ENCODE measurements around the gene YWHAQ. TPM values are rescaled to one million over a fixed set of nuclear protein-coding genes. Genes with fewer than 3 reads are reported as not detected.
"Not testable (repeated sequence)": the region's sequence is repeated elsewhere in the genome, so short reads cannot be mapped to it uniquely, and the experiment has no call there.

The YWHAQ gene
- total RNA-seq, 1 experiment from 2014 or later = 378 TPM

- H3K4me3 ChIP-seq (ENCODE audit: insufficient read depth, low read depth, low read length) = no peak overlapping the region
- no peak for DNase-seq
- H3K36me3 ChIP-seq (replicated peaks; ENCODE audit: control insufficient read depth, insufficient read depth, low read length) = no peaks in the 10 kb centered on the region
- H3K27me3 ChIP-seq (ENCODE audit: control insufficient read depth, insufficient read depth, low read length) = no peaks in the 10 kb centered on the region
Observed at GRCh38 chr2:9573013-9573720, 57.6 kb downstream of the YWHAQ start.

- Histone ChIP-seq H3K27me3 (ENCODE audit: control insufficient read depth, insufficient read depth, low read length) (no peaks in the 10 kb centered on the region), H3K4me3 (ENCODE audit: insufficient read depth, low read depth, low read length) (no peak overlapping the region), H3K36me3 (replicated peaks; ENCODE audit: control insufficient read depth, insufficient read depth, low read length) (no peaks in the 10 kb centered on the region)
- no peak for DNase-seq
Observed at GRCh38 chr2:9570182-9571060, 60.4 kb downstream of the YWHAQ start.

GRCh38 chr2:9565436-9566153 lies 65.2 kb downstream of the YWHAQ start:
- H3K27me3 ChIP-seq (ENCODE audit: control insufficient read depth, insufficient read depth, low read length) = no peaks in the 10 kb centered on the region
- H3K36me3 ChIP-seq (replicated peaks; ENCODE audit: control insufficient read depth, insufficient read depth, low read length) = no peaks in the 10 kb centered on the region
- H3K4me3 ChIP-seq (ENCODE audit: insufficient read depth, low read depth, low read length) = no peak overlapping the region
- no peak for DNase-seq

GRCh38 chr2:9560628-9561027 lies 70.2 kb downstream of the YWHAQ start:
- H3K4me3 ChIP-seq (ENCODE audit: insufficient read depth, low read depth, low read length) = no peak overlapping the region
- DNase-seq = no peak
- no peaks in the 10 kb centered on the region for H3K27me3 ChIP-seq (ENCODE audit: control insufficient read depth, insufficient read depth, low read length)
- H3K36me3 ChIP-seq (replicated peaks; ENCODE audit: control insufficient read depth, insufficient read depth, low read length) = no peaks in the 10 kb centered on the region

- no peak overlapping the region for H3K4me3 ChIP-seq (ENCODE audit: insufficient read depth, low read depth, low read length)
- no peak for DNase-seq
- H3K27me3 ChIP-seq (ENCODE audit: control insufficient read depth, insufficient read depth, low read length) = no peaks in the 10 kb centered on the region
- no peaks in the 10 kb centered on the region; the same call in 1 of the 2 replicates for H3K36me3 ChIP-seq (replicated peaks; ENCODE audit: control insufficient read depth, insufficient read depth, low read length)
Observed at GRCh38 chr2:9558948-9559381, 71.8 kb downstream of the YWHAQ start.

GRCh38 chr2:9556121-9556743 lies 74.6 kb downstream of the YWHAQ start:
- no peaks in the 10 kb centered on the region; the same call in 1 of the 2 replicates for H3K36me3 ChIP-seq (replicated peaks; ENCODE audit: control insufficient read depth, insufficient read depth, low read length)
- DNase-seq = no peak
- no peaks in the 10 kb centered on the region for H3K27me3 ChIP-seq (ENCODE audit: control insufficient read depth, insufficient read depth, low read length)
- H3K4me3 ChIP-seq (ENCODE audit: insufficient read depth, low read depth, low read length) = peak overlapping the region; percentile 66

- no peaks in the 10 kb centered on the region for H3K27me3 ChIP-seq (ENCODE audit: control insufficient read depth, insufficient read depth, low read length)
- peak; percentile 96 for DNase-seq
- H3K4me3 ChIP-seq (ENCODE audit: insufficient read depth, low read depth, low read length) = peak within 1 kb of the TSS; percentile 66
- H3K36me3 ChIP-seq (replicated peaks; ENCODE audit: control insufficient read depth, insufficient read depth, low read length) = no peaks in the 10 kb centered on the region; the same call in 1 of the 2 replicates
Observed at GRCh38 chr2:9555297-9556120, 75.3 kb downstream of the YWHAQ start, which contains the start of gene ADAM17. ADAM17 (minus strand) TSS chr2:9555830; CDS start chr2:9555605, 225 bp downstream.

- DNase-seq = no peak
- no peaks in the 10 kb centered on the region; the same call in 1 of the 2 replicates for H3K36me3 ChIP-seq (replicated peaks; ENCODE audit: control insufficient read depth, insufficient read depth, low read length)
Observed at GRCh38 chr2:9554921-9555296, 75.9 kb downstream of the YWHAQ start.

GRCh38 chr2:9552219-9553178 lies 78.3 kb downstream of the YWHAQ start:
- Histone ChIP-seq H3K4me3 (ENCODE audit: insufficient read depth, low read depth, low read length) (no peak overlapping the region), H3K27me3 (ENCODE audit: control insufficient read depth, insufficient read depth, low read length) (no peaks in the 10 kb centered on the region), H3K36me3 (replicated peaks; ENCODE audit: control insufficient read depth, insufficient read depth, low read length) (no peaks in the 10 kb centered on the region; the same call in 1 of the 2 replicates)
- no peak for DNase-seq

More at GRCh38 chr2:9554921-9555296, 75.9 kb downstream of the YWHAQ start:
- peak overlapping the region; percentile 66 for H3K4me3 ChIP-seq (ENCODE audit: insufficient read depth, low read depth, low read length)
- no peaks in the 10 kb centered on the region for H3K27me3 ChIP-seq (ENCODE audit: control insufficient read depth, insufficient read depth, low read length)

- DNase-seq = not testable (repeated sequence)
Observed at GRCh38 chr2:9550859-9551391, 79.9 kb downstream of the YWHAQ start.

GRCh38 chr2:9549420-9549819 lies 81.4 kb downstream of the YWHAQ start:
- DNase-seq = no peak
- no peak overlapping the region for H3K4me3 ChIP-seq (ENCODE audit: insufficient read depth, low read depth, low read length)

More at GRCh38 chr2:9550859-9551391, 79.9 kb downstream of the YWHAQ start:
- not testable (repeated sequence) for H3K4me3 ChIP-seq (ENCODE audit: insufficient read depth, low read depth, low read length); H3K36me3 ChIP-seq (replicated peaks; ENCODE audit: control insufficient read depth, insufficient read depth, low read length); H3K27me3 ChIP-seq (ENCODE audit: control insufficient read depth, insufficient read depth, low read length)

GRCh38 chr2:9548506-9548905 lies 82.3 kb downstream of the YWHAQ start:
- no peaks in the 10 kb centered on the region for H3K27me3 ChIP-seq (ENCODE audit: control insufficient read depth, insufficient read depth, low read length)
- DNase-seq = no peak
- no peaks in the 10 kb centered on the region for H3K36me3 ChIP-seq (replicated peaks; ENCODE audit: control insufficient read depth, insufficient read depth, low read length)
- H3K4me3 ChIP-seq (ENCODE audit: insufficient read depth, low read depth, low read length) = no peak overlapping the region

More at GRCh38 chr2:9549420-9549819, 81.4 kb downstream of the YWHAQ start:
- no peaks in the 10 kb centered on the region; the same call in 1 of the 2 replicates for H3K36me3 ChIP-seq (replicated peaks; ENCODE audit: control insufficient read depth, insufficient read depth, low read length)
- H3K27me3 ChIP-seq (ENCODE audit: control insufficient read depth, insufficient read depth, low read length) = no peaks in the 10 kb centered on the region
